Adipose tissue (tissue), 3 donors: Measurements from ENCODE around the gene ITPRID1. TPM values are rescaled to one million over a fixed set of nuclear protein-coding genes. Genes with fewer than 3 reads are reported as not detected.
"Not testable (repeated sequence)": the region's sequence is repeated elsewhere in the genome, so short reads cannot be mapped to it uniquely, and the experiment has no call there.

Experiments
- H3K27ac ChIP-seq: one replicate; pipeline ENCODE4 v1.5.1; 2013; ENCODE audit warnings: low read depth, low read length
- WGBS, 3 donors: extraction: QIAGEN DNeasy Blood & Tissue Kit; methylation state at CpG; one replicate each; pipeline ENCODE4 v1.1.7; 2013; 5-methylcytosine and 5-hydroxymethylcytosine counted together
- polyA plus RNA-seq, 3 donors: library from polyadenylated mRNA; stranded (reverse); fragments of 200-250 nt; gene quantifications; one replicate each; pipeline ENCODE4 v1.2.3, GENCODE V29; 2013
- donor health status: healthy with polysubstance abuse.
- donor health status: Bipolar disorder and iron deficiency.
- donor health status: healthy.

ITPRID1 gene
- polyA plus RNA-seq, 3 donors = not detected

DNA sequence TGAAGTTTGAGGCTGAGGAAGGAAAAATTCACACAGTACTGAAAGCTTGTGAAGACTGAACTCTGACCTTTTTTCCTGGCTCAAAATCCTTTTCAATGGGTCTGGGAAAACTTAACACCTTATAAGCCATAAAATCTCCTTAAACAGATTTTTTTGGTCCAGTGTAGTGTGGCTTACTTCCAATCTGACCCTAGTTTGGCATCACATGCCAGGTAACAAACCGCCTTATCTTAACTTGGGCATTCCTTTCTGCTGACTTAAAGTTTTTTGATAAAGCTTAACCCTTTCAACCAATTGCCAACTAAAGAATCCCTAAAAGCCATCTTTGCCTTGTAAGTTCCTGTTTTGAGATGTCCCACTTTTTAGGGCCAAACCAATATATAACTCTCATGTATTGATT, 13.2 kb upstream of the ITPRID1 start:
- no peak overlapping the region for H3K27ac ChIP-seq
- WGBS, 3 donors = 17 to 35% (median 33%) methylated on average over 1 of the region's 1 CpG

DNA sequence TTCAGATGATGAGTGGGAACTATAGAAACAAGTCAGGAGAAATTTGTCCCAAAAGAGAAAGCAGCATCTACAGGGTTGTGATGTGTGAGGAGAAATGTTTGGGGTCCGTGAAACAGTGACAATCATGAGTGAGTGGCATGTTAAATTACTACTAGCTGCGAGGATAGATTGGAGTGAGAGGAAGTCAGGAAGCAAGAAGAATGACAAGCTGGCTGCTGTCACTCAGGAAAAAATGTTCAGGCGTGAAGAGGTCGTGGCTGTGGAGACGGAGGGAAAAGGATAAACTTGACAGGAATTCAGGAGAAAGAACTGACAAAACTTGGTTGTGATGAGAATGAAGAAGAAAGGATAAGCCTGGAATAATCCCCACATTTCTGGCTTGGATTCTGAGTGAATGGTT, 5.1 kb upstream of the ITPRID1 start:
- no peak overlapping the region for H3K27ac ChIP-seq
- WGBS, 3 donors = 66 to 81% (median 76%) methylated on average over 5 of the region's 5 CpGs

DNA sequence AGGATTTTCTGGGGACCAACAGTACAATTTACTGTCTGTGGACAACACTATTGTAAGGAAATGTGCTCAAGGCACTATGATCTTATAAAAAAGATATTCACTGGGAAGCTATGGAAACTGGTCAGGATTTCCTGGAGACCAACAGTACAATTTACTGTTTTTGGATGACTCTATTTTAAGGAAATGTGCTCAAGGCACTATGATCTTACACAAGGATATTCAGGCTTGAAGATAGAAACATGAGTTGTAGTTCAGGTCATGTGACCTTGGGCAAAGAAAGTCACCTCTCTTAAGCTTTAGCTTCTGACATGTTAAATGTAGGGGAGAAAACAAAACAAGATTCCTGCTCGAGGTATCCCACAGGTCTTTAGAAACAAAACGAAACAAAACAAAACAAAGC, 1.7 kb upstream of the ITPRID1 start:
- 66 to 77% (median 70%) methylated on average over 2 of the region's 2 CpGs for WGBS, 3 donors
- H3K27ac ChIP-seq = no peak overlapping the region

DNA sequence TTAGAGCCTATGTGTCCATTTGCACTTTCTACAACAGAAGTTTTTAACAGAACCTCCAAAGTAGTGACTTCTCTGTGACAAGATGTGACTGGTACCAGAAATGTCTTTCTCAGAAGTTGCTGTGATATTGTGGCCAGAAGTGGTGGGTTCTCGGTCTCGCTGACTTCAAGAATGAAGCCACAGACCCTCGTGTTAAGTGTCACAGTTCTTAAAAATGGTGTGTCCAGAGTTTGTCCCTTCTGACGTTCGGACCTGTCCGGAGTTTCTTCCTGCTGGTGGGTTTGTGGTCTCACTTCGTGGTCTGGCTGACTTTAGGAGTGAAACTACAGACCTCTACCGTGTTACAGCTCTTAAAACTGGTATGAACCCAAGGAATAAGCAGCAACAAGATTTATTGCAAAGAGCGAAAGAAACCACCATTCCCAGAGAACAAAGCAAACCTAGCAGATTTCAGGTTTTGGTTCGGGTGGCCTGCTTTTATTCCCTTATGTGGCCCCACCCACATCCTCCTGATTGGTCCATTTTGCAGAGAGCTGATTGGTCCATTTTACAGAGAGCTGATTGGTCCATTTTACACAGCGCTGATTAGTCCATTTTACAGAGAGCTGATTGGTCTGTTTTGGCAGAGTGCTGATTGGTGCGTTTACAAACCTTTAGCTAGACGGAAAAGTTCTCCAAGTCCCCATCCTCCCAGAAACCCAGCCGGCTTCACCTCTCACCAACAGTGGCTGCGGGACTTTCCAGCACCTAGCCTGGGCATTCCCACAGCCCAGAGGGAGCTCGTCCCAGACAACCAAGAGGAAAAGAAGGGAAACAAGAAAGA, 3.0 kb downstream of the ITPRID1 start:
- WGBS, 3 donors = 86 to 89% (median 87%) methylated on average over 16 of the region's 16 CpGs
- H3K27ac ChIP-seq = no peak overlapping the region

DNA sequence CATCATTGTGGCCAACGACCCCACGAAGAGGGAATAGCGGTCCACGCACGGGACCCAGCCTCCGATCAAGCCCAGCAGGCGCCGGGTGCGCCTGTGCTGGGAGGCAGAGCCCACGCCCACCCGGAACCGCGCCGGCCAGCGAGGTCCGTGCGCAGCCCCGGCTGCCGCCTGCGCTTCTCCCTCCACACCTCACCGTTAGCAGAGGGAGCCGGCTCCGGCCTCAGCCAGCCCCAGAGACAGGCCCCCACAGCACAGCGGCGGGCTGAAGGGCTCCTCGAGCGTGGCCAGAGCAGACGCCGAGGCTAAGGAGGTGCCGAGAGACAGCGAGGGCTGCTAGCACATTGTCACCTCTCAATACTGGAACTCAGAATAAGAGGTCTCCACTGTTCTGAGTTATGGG, 3.6 kb downstream of the ITPRID1 start:
- H3K27ac ChIP-seq = no peak overlapping the region
- WGBS, 3 donors = 92 to 97% (median 95%) methylated on average over 30 to 31 of the region's 31 CpGs

DNA sequence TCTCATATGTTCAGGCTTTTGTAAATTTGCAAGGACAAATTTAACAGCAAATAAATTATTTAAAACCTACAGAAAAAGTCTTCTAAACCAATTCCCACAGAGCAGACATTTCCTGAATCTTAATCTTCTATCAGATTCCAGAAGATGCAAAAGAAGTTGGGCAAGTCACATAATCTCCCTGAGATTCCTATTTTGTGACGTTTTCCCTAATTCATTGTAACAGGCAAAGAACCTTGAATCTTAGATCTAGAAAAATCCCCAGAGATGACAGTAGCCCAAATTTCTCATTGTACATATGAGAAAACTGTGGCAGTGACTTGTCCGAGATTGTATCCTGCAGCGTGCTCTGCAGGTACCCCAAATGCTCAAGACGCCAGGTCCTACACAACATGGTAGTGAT, 4.9 kb downstream of the ITPRID1 start:
- H3K27ac ChIP-seq = no peak overlapping the region
- 85 to 90% (median 90%) methylated on average over 4 of the region's 4 CpGs for WGBS, 3 donors

DNA sequence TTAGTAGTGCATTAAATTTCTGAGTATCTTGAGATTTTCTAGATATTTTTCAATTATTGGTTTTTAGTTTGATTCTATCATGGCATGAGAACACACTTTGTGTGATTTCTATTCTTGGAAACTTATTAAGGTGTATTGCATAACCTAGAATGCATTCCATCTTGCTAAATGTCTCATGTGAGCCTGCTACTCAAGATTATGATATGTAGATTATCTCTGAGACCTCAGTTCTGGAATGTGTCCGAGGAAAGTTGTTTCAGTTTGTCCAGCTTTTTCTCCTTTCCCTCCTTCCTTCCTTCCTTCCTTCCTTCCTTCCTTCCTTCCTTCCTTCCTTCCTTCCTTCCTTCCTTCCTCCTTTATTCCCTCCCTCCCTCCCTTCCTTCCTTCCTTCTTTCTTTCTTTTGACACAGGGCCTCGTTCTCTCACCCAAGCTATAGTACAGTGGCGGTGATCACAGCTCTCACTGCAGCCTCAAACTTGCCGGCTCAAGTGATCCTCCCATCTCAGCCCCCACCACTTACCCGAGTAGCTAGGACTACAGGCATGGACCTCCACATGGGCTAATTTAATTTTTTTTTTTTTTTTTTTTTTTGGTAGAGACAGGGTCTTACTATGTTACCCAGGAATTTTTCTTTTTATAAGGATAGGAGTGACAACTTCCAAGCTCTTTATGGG, 7.6 kb downstream of the ITPRID1 start:
- WGBS, 3 donors = 69 to 86% (median 84%) methylated on average over 5 of the region's 5 CpGs
- H3K27ac ChIP-seq = no peak overlapping the region

DNA sequence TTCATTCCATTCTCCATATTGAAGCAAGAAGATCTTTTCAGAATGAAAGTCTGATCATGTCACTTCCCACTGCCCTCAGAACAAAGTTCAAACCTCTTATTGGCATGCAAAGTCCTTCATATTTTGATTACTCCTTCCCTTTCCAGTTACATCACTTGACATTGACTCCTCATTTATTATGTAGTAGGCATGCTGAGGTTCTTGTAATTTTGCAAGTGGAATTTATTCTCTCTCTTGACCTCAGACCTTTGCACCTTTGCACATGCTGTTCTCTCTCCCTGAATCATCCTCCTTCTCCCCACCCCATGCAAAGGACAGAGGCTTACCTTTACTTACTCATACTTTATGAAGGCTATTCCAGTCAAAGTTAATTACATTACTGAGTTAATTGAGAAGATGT, 13.0 kb downstream of the ITPRID1 start:
- no peak overlapping the region for H3K27ac ChIP-seq

DNA sequence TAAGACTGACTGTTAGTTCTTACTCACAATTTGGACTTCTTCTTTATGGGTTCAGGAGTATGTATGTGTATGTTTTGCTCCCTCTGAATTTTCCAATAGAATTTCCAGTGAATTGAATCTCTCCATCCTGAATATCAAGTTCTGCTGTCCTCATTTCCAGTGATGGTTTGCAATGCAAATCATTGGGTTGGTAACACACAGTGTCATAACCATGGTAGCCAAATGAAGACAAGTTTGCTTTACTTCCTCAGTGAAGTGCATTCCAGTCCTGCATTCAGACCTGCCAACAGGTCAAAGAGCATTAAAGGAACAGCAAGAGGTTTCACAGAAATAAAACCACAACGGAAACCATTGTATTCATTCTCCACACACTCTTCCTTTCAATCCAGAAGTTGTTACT, 15.2 kb downstream of the ITPRID1 start:
- WGBS, 3 donors = 48 to 86% (median 72%) methylated on average over 1 of the region's 1 CpG
- no peak overlapping the region for H3K27ac ChIP-seq

DNA sequence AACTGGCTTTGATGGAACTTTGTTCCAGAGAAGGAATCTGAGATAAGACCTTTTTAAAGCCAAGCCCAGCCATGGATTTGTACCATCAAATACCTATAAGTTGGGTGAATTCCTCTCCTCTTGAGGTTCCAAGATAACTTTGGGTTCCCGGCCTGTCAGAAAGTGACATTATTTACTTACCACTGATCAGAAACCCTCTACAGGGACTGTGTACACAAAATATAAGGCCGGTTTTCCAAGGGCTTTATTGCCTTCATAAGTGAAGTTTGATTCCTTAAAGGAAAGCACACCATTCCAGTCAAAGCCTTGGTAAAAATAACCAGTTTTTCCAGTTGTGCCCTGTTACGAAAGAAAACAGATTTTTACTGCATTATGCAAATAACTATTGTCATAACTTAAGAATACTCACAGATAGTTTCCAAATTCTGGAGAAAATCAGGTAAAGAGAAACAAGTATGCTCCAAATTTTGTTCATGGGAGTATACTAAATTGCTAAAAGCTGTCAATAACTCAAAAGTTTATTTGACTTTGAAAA, 26.8 kb downstream of the ITPRID1 start:
- not testable (repeated sequence) for H3K27ac ChIP-seq
- 19 to 69% (median 61%) methylated on average over 3 of the region's 3 CpGs for WGBS, 3 donors

DNA sequence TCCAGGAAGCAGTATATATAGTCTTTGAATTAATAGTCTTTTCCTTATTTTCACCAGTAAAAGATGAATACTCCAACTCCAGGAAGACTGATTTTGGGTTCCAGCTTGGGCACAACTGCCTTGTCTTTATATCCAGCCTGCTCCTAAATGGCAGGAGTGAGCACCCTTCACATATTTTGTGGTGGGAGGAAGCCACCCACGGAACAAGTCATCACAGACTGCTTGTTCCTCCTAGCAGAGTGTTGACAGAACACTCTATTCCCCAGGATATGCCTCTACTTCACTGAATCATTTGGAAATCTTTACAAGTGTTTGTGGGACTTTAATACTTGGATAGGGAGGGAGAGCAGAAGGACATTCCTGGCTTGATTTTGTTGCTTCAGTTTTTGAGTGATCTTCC, 31.7 kb downstream of the ITPRID1 start:
- WGBS, 3 donors = 42 to 56% (median 54%) methylated on average over 1 of the region's 1 CpG
- H3K27ac ChIP-seq = no peak overlapping the region

DNA sequence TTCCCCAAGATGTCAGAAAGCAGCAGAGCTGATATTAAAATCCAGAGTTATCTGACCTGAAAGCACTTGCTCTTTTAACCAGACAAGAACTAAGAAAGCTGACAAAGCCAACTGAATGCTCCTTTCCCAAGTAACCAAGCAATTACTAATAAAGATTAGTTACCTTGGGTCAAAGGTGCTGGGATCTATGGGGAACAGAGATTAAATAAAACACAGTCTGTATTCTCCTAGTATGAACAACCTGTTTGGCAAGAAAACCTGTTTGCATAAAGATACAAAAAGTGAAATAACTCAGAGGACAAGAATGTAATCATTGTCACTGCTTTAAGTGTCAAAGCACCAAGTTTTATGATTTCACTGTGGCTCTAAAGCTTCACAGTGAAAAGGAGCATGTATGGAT, 35.7 kb downstream of the ITPRID1 start:
- no peak overlapping the region for H3K27ac ChIP-seq

DNA sequence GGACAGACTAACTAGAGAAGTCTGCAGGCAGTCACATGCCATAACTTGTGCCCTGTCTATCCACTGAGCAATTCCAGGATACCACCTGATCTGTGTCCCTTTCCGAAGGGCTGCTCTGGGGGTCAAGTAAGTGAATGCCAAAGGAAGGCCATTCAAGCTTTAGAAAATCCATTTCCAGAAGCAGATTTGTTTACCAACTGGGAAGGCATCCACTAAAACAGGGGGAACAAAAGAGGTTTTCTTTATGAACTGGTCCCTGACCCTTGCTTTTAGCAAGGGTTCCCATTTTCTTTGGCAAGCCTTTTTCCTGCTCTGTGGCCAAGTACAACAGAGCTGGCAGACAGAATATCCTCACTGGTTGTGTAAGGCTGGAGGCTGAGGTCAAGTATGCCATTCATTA, 36.5 kb downstream of the ITPRID1 start:
- no peak overlapping the region for H3K27ac ChIP-seq
- 35 to 67% (median 65%) methylated on average over 1 of the region's 1 CpG for WGBS, 3 donors

DNA sequence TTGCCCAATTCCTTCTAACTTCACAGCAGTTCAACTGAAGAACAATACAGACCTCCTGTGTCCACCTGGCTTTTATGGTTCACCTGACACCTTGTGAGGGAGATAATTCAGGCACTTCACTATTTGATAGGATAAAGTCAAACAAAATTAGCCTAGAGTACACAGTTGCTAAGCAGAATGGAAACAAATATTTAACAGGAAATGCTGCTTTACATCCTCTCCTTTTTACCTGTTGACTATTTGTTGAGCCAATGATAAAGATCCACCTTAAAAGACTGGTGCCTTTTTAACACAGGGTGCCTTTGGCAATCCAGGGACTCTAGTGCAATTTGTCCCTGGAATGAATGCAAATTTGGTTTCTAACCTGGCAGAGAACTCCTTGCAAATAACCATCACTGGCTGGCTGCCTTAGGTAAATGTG, 39.8 kb downstream of the ITPRID1 start:
- H3K27ac ChIP-seq = no peak overlapping the region

DNA sequence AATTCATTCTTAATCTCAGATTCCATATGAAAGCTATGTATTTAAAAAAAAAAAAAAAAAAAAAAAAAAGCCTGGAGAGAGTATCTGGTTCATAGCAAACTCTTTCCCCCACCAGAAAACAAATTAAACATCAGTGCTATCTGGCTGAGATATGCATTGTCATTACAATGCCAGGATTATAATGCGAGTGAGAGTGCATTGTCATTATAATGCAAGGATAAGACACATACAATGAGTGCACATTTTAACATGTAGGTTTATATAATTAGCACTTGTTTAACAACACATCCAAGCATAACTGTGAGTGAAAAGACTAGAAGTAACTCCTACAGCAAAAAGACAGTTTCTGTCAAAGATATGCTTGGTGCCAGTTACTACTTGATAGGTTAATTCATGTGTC, 48.1 kb downstream of the ITPRID1 start:
- WGBS, 3 donors = 73 to 88% (median 78%) methylated on average over 1 of the region's 1 CpG
- H3K27ac ChIP-seq = no peak overlapping the region

DNA sequence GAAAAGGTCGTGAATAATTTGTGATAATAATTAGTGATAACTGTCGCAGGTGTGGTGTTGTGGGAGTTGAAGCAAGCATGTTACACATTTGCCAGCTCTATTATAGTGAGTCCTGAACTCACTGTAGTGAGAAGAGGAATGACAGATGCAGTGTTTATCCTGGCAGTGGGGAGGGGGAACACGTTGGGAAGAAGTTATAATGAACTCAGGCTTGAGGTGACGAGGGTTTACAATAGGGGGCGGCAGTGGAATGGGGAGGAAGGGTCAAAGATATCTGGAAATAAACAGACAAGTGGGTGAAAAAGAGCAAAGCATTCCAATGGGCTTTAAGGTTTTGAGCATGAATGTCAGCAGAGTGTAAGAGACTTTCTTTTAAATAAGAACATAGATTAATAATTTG, 49.6 kb downstream of the ITPRID1 start:
- 22 to 44% (median 38%) methylated on average over 5 of the region's 5 CpGs for WGBS, 3 donors

DNA sequence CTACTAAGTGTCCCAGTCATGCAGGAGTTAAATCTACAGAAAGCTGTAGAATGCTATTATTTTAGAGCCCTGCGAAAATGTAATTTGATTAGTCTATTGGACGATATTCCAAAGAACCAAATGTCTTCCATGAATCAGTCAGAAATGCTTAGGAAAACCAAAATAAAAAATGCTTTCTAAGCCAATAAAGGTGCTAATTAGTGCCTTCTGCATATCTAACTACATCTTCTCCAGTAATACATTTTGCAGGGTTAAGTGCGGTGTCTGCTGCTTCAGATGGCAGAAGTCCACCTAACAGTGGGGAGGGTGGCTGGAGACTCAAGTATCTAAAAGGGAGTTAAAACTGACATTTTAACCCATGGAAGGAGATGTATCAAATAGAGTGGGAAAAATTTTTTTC, 50.1 kb downstream of the ITPRID1 start:
- no peak overlapping the region for H3K27ac ChIP-seq
- WGBS, 3 donors = 50 to 69% (median 52%) methylated on average over 3 of the region's 3 CpGs

More for the DNA sequence above, 49.6 kb downstream of the ITPRID1 start:
- H3K27ac ChIP-seq = no peak overlapping the region

DNA sequence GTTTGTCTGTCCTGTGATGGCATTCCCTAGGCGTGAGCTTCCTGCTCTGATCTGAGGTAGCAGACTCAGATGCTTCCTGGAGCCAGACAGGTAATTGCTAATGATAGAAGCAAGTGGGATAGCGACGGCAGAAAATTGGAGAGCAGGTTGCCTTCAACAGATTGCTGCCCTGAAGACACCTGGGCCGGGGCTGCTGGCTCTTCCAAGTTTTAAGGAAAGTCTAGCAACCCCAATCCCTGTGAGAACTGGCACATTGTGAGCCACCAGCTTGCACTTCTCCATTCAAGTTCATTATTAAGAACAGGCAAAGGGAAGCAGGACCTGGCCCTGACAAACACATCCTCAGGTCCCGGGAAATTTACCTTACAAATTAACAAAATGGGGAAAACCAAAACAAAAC, 50.8 kb downstream of the ITPRID1 start:
- no peak overlapping the region for H3K27ac ChIP-seq
- 57 to 73% (median 72%) methylated on average over 5 of the region's 5 CpGs for WGBS, 3 donors

DNA sequence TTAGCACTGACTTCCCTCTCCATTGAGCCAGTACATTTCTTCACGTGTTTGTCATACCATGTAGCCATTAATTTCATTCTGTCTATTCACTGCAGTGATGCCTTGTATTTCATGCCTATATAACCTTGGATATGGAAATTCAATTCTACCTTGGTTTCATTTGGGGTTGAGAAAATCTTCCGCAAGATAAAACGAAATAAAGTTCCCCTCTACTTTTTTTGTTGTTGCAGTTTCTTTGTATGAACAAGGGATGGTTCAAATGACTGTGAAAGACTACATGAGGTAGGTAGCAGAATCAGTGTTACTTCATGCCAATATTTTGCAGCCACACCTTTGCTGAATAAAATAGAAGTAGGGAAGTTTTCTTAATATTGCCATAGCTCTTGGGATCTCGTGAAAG, 55.6 kb downstream of the ITPRID1 start:
- H3K27ac ChIP-seq = no peak overlapping the region
- WGBS, 3 donors = 79 to 89% (median 84%) methylated on average over 4 of the region's 4 CpGs

DNA sequence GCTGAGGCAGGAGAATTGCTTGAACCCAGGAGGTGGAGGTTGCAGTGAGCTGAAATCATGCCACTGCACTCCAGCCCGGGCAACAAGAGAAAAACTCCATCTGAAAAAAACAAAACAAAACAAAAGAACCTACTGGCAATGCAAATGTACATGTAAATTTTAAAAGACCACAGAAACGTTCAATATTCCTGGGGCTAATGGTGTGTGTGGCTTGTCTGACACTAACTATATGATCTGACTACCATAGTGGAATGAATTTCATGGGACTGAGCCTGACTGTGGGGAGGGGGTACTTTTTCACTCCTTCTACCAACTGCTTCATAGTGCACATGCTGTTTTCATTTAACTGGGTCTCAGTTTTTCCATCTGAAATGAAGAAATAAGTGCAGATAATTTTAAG, 69.6 kb downstream of the ITPRID1 start:
- WGBS, 3 donors = 51 to 71% (median 65%) methylated on average over 2 of the region's 2 CpGs
- H3K27ac ChIP-seq = no peak overlapping the region
